Spleen (tissue), 7 donors: ENCODE measurements around the gene MYL3.

Source experiments
- CTCF ChIP-seq, 11 experiments: fragments of 200-600 bp in 7 of 11; fragments of 450-650 bp in 4 of 11; sonication (generic) in 4 of 11; IDR thresholded peaks in 8 of 11; conservative IDR thresholded peaks in 3 of 11; 1 replicate in 7 of 11; 2 replicates in 4 of 11; pipeline versions ENCODE4 v1.4.0 to v1.8.0; 2016 to 2021; ENCODE audit warnings: antibody characterized with exemption in 11 of 11, inconsistent platforms in 4 of 11, mild to moderate bottlenecking in 1 of 11
- POLR2A ChIP-seq, 3 donors: fragments of 450-650 bp; IDR thresholded peaks; one replicate each; pipeline ENCODE4 v1.5.1; 2017; ENCODE audit warnings: antibody characterized with exemption in 3 of 3, mild to moderate bottlenecking in 1 of 3
- donor health status: DM: no; HTN: no; CAD: no; lungs with moderate emphysema.
- donor health status: DM: no; HTN: no; CAD: no.
- donor health status: DM: no; HTN: no; CAD: no.

GRCh38 chr3:46898321-46899150 is 35.3 kb upstream of the MYL3 start:
- TF ChIP-seq CTCF (IDR thresholded peaks at IDR 0.05 in 8 of 11, conservative IDR thresholded peaks at IDR 0.05 in 3 of 11) (no peak), POLR2A (IDR thresholded peaks at IDR 0.05) (no peak)
